AG04450 (cell line): ENCODE measurements around the gene TPSAB1. TPM values are rescaled to one million over a fixed set of nuclear protein-coding genes. Genes with fewer than 3 reads are reported as not detected.

Source experiments
- CTCF ChIA-PET: fragments of 300-600, 350-600 bp; formaldehyde crosslinking; extraction: SDS; loops from one replicate; lab custom pipeline; 2022; ENCODE audit warnings: antibody characterized with exemption, inconsistent platforms; lab: Charles Lee
- POLR2A ChIA-PET: fragments of 350-600 bp; formaldehyde crosslinking; extraction: SDS; loops from one replicate; lab custom pipeline; 2021; ENCODE audit warnings: antibody characterized with exemption, inconsistent platforms; lab: Yijun Ruan, JAX
- DNase-seq: peaks from one replicate; pipeline ENCODE4 v3.0.0-alpha.2; 2011; ENCODE audit warnings: low read depth, low spot score
- H3K27ac ChIP-seq: one replicate; pipeline ENCODE4 v1.5.1; 2012; ENCODE audit warnings: low read depth, low read length, control low read depth
- H3K27me3 ChIP-seq: one replicate; pipeline ENCODE4 v1.6.0; 2012; ENCODE audit warnings: low read length; ENCODE audit not compliant: control insufficient read depth, insufficient read depth
- H3K4me3 ChIP-seq: 2 replicates; pipeline ENCODE4 v1.5.1; 2011; ENCODE audit warnings: mild to moderate bottlenecking, low read depth, low read length, control low read depth
- H3K9me3 ChIP-seq: 2 replicates; pipeline ENCODE4 v1.5.1; 2012; ENCODE audit warnings: low read length; ENCODE audit not compliant: control insufficient read depth, insufficient read depth
- polyA plus RNA-seq: library from polyadenylated mRNA; depleted of rRNA; stranded (reverse); fragments of >200 nt; gene quantifications from 2 replicates; pipeline ENCODE4 v1.2.3, GENCODE V29; 2011
- TF ChIP-seq, protein P1 (sequence below): IDR thresholded peaks from 2 replicates; pipeline ENCODE4 v1.5.1; 2011; ENCODE audit warnings: low read depth, low read length, control low read depth, inconsistent platforms

Gene TPSAB1
- polyA plus RNA-seq, 1 experiment: not detected

DNA sequence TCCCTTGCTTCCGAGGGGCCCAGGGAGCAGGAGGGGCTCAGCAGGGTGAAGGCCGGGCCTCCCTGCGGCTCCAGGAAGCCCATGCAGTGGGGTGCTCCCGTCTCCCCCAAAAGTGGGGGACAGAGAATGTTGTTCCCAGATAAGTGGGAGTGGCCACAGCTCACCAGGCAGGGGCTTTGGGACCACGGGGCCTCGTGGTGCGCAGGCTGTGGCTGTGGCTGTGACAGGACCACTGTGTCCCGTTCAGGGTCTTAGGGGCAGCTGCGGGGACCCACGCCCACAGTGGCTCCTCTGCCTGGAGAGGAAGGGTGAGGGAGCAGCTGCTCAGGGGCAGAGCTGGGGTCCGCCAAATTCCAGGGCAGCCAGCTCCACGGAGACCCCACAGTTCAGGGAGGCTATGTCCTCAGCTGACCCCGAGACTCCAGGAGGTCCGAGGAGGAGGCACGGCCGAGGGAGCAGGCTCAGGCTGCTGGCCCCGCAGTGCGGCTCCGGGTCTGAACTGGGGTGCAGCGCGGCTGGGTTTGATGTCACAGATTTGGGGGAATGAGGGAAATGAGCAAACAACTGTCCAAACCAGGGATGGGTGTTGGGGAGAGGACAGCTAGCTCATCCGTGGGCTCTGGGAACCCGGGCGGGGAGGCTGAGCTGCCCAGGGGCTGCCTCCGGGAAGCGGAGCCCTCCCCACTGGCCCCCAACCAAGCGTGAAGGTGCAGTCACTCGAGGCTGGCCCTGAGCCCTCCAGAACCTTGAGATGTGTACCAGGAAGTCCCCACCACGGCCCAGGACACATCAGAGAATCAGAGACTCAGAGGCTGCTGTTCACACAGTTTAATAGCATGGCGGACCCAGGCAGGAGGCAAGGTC, 38.8 kb downstream of the TPSAB1 start:
- DNase-seq: no peak
- POLR2A ChIA-PET: no interaction called here
- peaks cover 26% of the 10 kb centered on the region for H3K27me3 ChIP-seq
- no peak overlapping the region for H3K4me3 ChIP-seq
- TF ChIP-seq, protein P1, sequence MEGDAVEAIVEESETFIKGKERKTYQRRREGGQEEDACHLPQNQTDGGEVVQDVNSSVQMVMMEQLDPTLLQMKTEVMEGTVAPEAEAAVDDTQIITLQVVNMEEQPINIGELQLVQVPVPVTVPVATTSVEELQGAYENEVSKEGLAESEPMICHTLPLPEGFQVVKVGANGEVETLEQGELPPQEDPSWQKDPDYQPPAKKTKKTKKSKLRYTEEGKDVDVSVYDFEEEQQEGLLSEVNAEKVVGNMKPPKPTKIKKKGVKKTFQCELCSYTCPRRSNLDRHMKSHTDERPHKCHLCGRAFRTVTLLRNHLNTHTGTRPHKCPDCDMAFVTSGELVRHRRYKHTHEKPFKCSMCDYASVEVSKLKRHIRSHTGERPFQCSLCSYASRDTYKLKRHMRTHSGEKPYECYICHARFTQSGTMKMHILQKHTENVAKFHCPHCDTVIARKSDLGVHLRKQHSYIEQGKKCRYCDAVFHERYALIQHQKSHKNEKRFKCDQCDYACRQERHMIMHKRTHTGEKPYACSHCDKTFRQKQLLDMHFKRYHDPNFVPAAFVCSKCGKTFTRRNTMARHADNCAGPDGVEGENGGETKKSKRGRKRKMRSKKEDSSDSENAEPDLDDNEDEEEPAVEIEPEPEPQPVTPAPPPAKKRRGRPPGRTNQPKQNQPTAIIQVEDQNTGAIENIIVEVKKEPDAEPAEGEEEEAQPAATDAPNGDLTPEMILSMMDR: no peak
- CTCF ChIA-PET: interaction anchor here (0.6 kb wide), 1 partner anchor 18 kb away, joined by 5 read pairs; no protein-coding TSS in a partner anchor
- H3K27ac ChIP-seq: no peak overlapping the region
- H3K9me3 ChIP-seq: no peaks in the 10 kb centered on the region; the same call in 1 of the 2 replicates

DNA sequence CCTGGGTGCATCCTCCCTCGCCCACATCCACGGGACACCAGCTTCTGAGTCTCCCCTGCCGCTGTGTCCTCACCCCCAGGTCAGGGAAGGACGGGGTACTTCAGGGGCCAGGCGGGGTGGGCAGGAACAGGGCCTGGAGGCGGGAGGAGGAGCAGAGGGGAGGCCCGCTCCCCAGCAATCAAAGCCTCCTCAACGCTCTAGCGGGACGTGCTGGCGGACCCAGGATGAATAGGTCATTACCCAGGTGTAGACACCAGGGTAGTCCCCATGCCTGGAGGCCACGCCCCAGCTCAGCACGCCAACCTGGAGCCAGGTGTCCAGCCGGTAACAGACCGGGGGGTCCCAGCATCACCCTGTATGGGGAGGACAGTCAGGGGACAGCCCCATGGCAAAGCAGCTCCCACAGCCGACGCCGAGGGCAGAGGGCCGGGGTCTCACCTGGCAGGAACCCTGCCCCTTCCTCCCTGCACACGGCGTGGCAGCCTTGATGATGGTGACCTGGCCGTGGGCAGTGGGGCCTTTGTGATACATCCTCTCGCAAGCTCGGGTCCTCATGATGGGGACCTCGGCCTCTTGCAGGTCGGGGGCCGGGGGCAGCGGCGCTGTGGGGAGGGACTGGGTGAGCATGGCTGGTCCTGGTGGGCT, 39.6 kb downstream of the TPSAB1 start:
- DNase-seq: no peak
- POLR2A ChIA-PET: no interaction called here
- H3K9me3 ChIP-seq: no peaks in the 10 kb centered on the region; the same call in 1 of the 2 replicates
- TF ChIP-seq, protein P1: no peak
- no peak overlapping the region for H3K4me3 ChIP-seq
- CTCF ChIA-PET: no interaction called here
- H3K27me3 ChIP-seq: peaks cover 27% of the 10 kb centered on the region
- H3K27ac ChIP-seq: no peak overlapping the region

DNA sequence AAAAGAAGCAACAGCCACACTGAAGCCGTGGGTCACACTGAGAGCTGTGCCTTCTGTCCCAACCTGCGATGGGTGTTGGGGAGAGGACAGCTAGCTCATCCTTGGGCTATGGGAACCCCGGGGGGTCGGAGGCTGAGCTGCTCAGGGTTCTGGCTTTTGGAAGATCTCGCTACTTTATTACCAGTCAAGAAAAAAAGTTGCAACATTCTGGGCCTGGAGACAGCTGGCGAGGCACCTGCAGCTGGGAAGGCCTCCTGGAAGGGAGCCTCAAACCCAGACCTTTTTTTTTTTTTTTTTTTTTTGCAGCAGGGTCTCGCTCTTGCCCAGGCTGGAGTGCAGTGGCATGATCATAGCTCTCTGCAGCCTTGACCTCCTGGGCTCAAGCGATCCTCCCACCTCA, 40.3 kb downstream of the TPSAB1 start:
- POLR2A ChIA-PET: interaction anchor here (0.6 kb wide), 1 partner anchor 10 kb away, joined by 11 read pairs; no protein-coding TSS in a partner anchor

DNA sequence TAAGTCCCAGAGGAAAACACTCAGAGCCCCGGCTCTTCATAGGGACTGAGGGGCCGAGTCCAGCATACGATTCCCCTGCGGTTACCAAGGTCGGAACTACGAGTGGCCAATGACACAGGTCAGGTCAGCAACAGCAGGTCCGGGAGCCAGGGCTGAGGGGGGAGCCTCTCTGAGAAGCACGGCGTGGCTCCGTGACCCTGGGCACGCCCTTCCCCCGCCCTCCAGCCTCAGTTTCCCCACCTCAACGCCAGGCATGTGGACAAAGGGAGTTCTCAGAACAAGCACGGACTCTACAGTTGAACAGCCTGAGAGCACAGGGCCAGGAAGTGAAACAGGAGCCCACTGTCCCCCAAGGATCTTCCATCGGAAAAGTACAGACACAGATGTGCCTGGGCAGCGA, 41.0 kb downstream of the TPSAB1 start:
- TF ChIP-seq, protein P1: no peak
- H3K9me3 ChIP-seq: no peaks in the 10 kb centered on the region; the same call in 1 of the 2 replicates
- no peak overlapping the region for H3K4me3 ChIP-seq
- ChIA-PET POLR2A (interaction anchor here (0.6 kb wide), 1 partner anchor 11 kb away, joined by 11 read pairs; no protein-coding TSS in a partner anchor), CTCF (no interaction called here)
- H3K27ac ChIP-seq: no peak overlapping the region
- no peak for DNase-seq
- peaks cover 34% of the 10 kb centered on the region for H3K27me3 ChIP-seq

More for the DNA sequence above, 40.3 kb downstream of the TPSAB1 start:
- CTCF ChIA-PET: no interaction called here
- Histone ChIP-seq H3K9me3 (no peaks in the 10 kb centered on the region; the same call in 1 of the 2 replicates), H3K27ac (no peak overlapping the region), H3K4me3 (no peak overlapping the region), H3K27me3 (peaks cover 30% of the 10 kb centered on the region)
- TF ChIP-seq, protein P1: no peak
- DNase-seq: no peak
